Astrocyte (in vitro differentiated cells and primary cell): ENCODE data around the gene PRAMEF20. TPM values are rescaled to one million over a fixed set of nuclear protein-coding genes. Genes with fewer than 3 reads are reported as not detected.

Source experiments
- DNase-seq: peaks from one replicate; pipeline ENCODE4 v3.0.0-alpha.2; 2010; ENCODE audit warnings: low read depth
- FAIRE-seq: peaks from 2 replicates; lab custom pipeline; 2011; peaks lifted over from hg19 to GRCh38; lab: Jason Lieb, UNC
- H2AFZ ChIP-seq: 2 replicates; pipeline ENCODE4 v1.6.0; 2012; ENCODE audit warnings: low read depth, low read length, inconsistent platforms
- H3K27ac ChIP-seq: 2 replicates; pipeline ENCODE4 v1.5.1; 2011; ENCODE audit warnings: low read depth, low read length, inconsistent platforms
- H3K27me3 ChIP-seq: 2 replicates; pipeline ENCODE4 v1.6.0; 2011; ENCODE audit warnings: low read length, inconsistent platforms; ENCODE audit not compliant: insufficient read depth
- H3K36me3 ChIP-seq: 2 replicates; pipeline ENCODE4 v1.5.1; 2011; ENCODE audit warnings: low read length, inconsistent platforms; ENCODE audit not compliant: insufficient read depth
- H3K4me1 ChIP-seq: 2 replicates; pipeline ENCODE4 v1.5.1; 2011; ENCODE audit warnings: low read length, inconsistent platforms; ENCODE audit not compliant: insufficient read depth
- H3K4me2 ChIP-seq: 2 replicates; pipeline ENCODE4 v1.6.0; 2012; ENCODE audit warnings: low read length, inconsistent platforms
- H3K4me3 ChIP-seq: 2 replicates; pipeline ENCODE4 v1.5.1; 2011; ENCODE audit warnings: low read depth, mild to moderate bottlenecking, low read length, inconsistent platforms; ENCODE audit not compliant: insufficient read depth
- H3K79me2 ChIP-seq: 2 replicates; pipeline ENCODE4 v1.6.0; 2012; ENCODE audit warnings: mild to moderate bottlenecking, low read length, inconsistent platforms; ENCODE audit not compliant: insufficient read depth
- H3K9ac ChIP-seq: 2 replicates; pipeline ENCODE4 v1.6.0; 2012; ENCODE audit warnings: mild to moderate bottlenecking, low read length, inconsistent platforms
- H3K9me3 ChIP-seq: 2 replicates; pipeline ENCODE4 v1.5.1; 2012; ENCODE audit warnings: low read depth, mild to moderate bottlenecking, low read length, inconsistent platforms; ENCODE audit not compliant: insufficient read depth
- H4K20me1 ChIP-seq: 2 replicates; pipeline ENCODE4 v1.6.0; 2012; ENCODE audit warnings: low read length, inconsistent platforms; ENCODE audit not compliant: insufficient read depth
- H3K27ac Mint-ChIP-seq: one replicate; pipeline ENCODE4 v1.8.0; 2021; ENCODE audit warnings: mild to moderate bottlenecking, mixed read lengths; ENCODE audit not compliant: unreplicated experiment
- H3K27me3 Mint-ChIP-seq: one replicate; pipeline ENCODE4 v1.8.0; 2021; ENCODE audit warnings: low read depth, mixed read lengths; ENCODE audit not compliant: unreplicated experiment
- H3K36me3 Mint-ChIP-seq: one replicate; pipeline ENCODE4 v1.8.0; 2021; ENCODE audit warnings: low read depth, mixed read lengths; ENCODE audit not compliant: unreplicated experiment
- H3K4me1 Mint-ChIP-seq: one replicate; pipeline ENCODE4 v1.8.0; 2021; ENCODE audit warnings: low read depth, mixed read lengths; ENCODE audit not compliant: unreplicated experiment
- H3K4me3 Mint-ChIP-seq: one replicate; pipeline ENCODE4 v1.8.0; 2021; ENCODE audit warnings: mild to moderate bottlenecking, moderate library complexity, mixed read lengths; ENCODE audit not compliant: unreplicated experiment
- H3K9me3 Mint-ChIP-seq: one replicate; pipeline ENCODE4 v1.8.0; 2021; ENCODE audit warnings: mild to moderate bottlenecking, mixed read lengths; ENCODE audit not compliant: unreplicated experiment
- EZH2 ChIP-seq: IDR thresholded peaks from 2 replicates; pipeline ENCODE4 v1.6.1; 2012; ENCODE audit warnings: mild to moderate bottlenecking, low read length, inconsistent platforms; ENCODE audit not compliant: insufficient read depth
- total RNA-seq: library from RNA; stranded (reverse); gene quantifications from 2 replicates; pipeline ENCODE4 v1.2.1, GENCODE V29; 2021
- TF ChIP-seq, protein P1 (sequence below): IDR thresholded peaks from 2 replicates; pipeline ENCODE4 v1.5.1; 2011; ENCODE audit warnings: low read depth, mild to moderate bottlenecking, inconsistent platforms, low read length, moderate library complexity; ENCODE audit not compliant: insufficient read depth

PRAMEF20 gene
- total RNA-seq, 1 donor from 2014 or later = not detected

DNA sequence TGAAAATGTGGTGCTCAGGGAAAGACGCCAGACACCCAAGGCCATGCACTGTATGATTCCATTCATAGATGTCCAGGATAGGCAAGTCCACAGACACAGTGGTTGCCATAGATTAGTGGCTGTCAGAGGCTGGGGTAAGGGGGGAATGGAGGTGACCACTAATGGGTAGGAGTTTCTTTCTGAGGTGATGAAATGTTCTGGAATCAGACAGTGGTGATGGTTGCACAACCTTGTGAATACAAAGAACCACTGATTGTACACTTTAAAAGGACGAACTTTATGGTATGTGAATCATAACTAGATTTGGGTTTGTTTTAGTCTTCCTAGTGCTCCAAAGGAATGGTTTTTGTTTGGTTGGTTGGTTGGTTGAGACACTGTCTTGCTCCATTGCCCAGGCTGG is 51.7 kb downstream of the PRAMEF20 start:
- Mint-ChIP-seq H3K4me3 (no peak overlapping the region), H3K27ac (no peak overlapping the region)
- FAIRE-seq = no peak

DNA sequence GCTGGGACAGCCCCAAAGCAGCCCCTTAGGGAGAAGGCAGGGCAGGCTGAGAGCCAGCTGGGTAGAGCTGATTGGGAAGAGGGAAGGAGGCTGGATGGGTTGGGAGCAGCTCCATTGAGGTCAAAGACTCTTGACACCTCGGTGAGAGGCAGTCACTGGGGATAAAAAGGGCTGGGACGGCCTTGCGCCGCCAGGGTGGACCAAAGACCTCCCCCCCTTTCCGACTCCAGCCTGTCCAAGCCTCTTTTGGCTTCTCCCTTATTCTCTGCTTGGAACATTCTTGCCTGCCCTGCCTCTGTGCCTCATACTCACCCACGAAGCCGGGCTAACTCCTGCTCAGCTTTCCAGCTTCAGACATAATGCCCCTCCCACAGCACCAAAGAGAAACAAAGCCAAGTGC is 52.4 kb downstream of the PRAMEF20 start:
- no peak overlapping the region for H3K4me2 ChIP-seq
- no peak overlapping the region for H3K4me3 ChIP-seq
- Mint-ChIP-seq H3K27ac (no peak overlapping the region), H3K9me3 (peaks cover 4% of the 10 kb centered on the region), H3K27me3 (peaks cover 20% of the 10 kb centered on the region), H3K4me3 (no peak overlapping the region), H3K4me1 (no peaks in the 10 kb centered on the region), H3K36me3 (no peaks in the 10 kb centered on the region)
- H2AFZ ChIP-seq = no peak overlapping the region
- H3K4me1 ChIP-seq = no peaks in the 10 kb centered on the region
- no peak for TF ChIP-seq EZH2
- TF ChIP-seq, protein P1, sequence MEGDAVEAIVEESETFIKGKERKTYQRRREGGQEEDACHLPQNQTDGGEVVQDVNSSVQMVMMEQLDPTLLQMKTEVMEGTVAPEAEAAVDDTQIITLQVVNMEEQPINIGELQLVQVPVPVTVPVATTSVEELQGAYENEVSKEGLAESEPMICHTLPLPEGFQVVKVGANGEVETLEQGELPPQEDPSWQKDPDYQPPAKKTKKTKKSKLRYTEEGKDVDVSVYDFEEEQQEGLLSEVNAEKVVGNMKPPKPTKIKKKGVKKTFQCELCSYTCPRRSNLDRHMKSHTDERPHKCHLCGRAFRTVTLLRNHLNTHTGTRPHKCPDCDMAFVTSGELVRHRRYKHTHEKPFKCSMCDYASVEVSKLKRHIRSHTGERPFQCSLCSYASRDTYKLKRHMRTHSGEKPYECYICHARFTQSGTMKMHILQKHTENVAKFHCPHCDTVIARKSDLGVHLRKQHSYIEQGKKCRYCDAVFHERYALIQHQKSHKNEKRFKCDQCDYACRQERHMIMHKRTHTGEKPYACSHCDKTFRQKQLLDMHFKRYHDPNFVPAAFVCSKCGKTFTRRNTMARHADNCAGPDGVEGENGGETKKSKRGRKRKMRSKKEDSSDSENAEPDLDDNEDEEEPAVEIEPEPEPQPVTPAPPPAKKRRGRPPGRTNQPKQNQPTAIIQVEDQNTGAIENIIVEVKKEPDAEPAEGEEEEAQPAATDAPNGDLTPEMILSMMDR = no peak
- no peaks in the 10 kb centered on the region for H3K27me3 ChIP-seq
- no peaks in the 10 kb centered on the region for H4K20me1 ChIP-seq
- H3K27ac ChIP-seq = no peak overlapping the region
- H3K9ac ChIP-seq = no peak overlapping the region
- no peak for DNase-seq
- no peaks in the 10 kb centered on the region for H3K36me3 ChIP-seq
- no peaks in the 10 kb centered on the region for H3K79me2 ChIP-seq
- FAIRE-seq = no peak
- H3K9me3 ChIP-seq = no peaks in the 10 kb centered on the region

More for the DNA sequence above, 51.7 kb downstream of the PRAMEF20 start:
- Histone ChIP-seq H3K36me3 (no peaks in the 10 kb centered on the region), H3K79me2 (no peaks in the 10 kb centered on the region), H3K9ac (no peak overlapping the region), H3K4me3 (no peak overlapping the region), H3K9me3 (no peaks in the 10 kb centered on the region), H3K27ac (no peak overlapping the region), H4K20me1 (no peaks in the 10 kb centered on the region), H2AFZ (no peak overlapping the region), H3K4me2 (no peak overlapping the region), H3K27me3 (no peaks in the 10 kb centered on the region), H3K4me1 (no peaks in the 10 kb centered on the region)
- no peaks in the 10 kb centered on the region for H3K36me3 Mint-ChIP-seq
- H3K27me3 Mint-ChIP-seq = peaks cover 22% of the 10 kb centered on the region
- DNase-seq = no peak
- TF ChIP-seq, protein P1 = no peak
- TF ChIP-seq EZH2 = no peak
- H3K9me3 Mint-ChIP-seq = peaks cover 4% of the 10 kb centered on the region
- no peaks in the 10 kb centered on the region for H3K4me1 Mint-ChIP-seq

DNA sequence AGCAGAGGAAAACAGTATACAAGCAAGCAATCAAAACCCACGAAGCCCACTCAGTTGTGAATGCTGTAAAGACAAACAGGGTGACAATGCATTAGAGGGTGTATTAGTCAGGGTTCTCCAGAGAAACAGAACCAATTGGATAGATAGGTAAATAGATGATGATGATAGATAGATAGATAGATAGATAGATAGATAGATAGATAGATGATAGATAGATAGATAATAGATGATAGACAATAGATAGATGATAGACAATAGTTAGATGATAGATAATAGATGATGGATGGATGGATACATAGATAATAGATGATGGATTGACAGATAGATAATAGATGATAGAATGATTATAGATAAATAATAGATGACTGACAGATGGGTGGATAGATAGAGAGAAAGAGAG is 55.3 kb downstream of the PRAMEF20 start:
- no peak for DNase-seq
- H3K27me3 Mint-ChIP-seq = peaks cover 28% of the 10 kb centered on the region
- Histone ChIP-seq H3K36me3 (no peaks in the 10 kb centered on the region), H3K4me3 (no peak overlapping the region), H3K4me2 (no peak overlapping the region), H3K9me3 (no peaks in the 10 kb centered on the region), H4K20me1 (no peaks in the 10 kb centered on the region), H3K27ac (no peak overlapping the region), H3K79me2 (no peaks in the 10 kb centered on the region), H2AFZ (no peak overlapping the region), H3K4me1 (no peaks in the 10 kb centered on the region), H3K27me3 (no peaks in the 10 kb centered on the region), H3K9ac (no peak overlapping the region)
- peaks cover 2% of the 10 kb centered on the region for H3K9me3 Mint-ChIP-seq
- no peaks in the 10 kb centered on the region for H3K4me1 Mint-ChIP-seq
- H3K27ac Mint-ChIP-seq = no peak overlapping the region
- FAIRE-seq = no peak
- TF ChIP-seq, protein P1 = no peak
- TF ChIP-seq EZH2 = no peak
- no peak overlapping the region for H3K4me3 Mint-ChIP-seq
- H3K36me3 Mint-ChIP-seq = no peaks in the 10 kb centered on the region
